DMS114 treated with DMSO at 0.1 percent for 48 hours (cell line): Measurements from ENCODE around the gene MED16.
"Not testable (repeated sequence)": the region's sequence is repeated elsewhere in the genome, so short reads cannot be mapped to it uniquely, and the experiment has no call there.

ENCODE experiments used
- DNase-seq: peaks from one replicate; lab custom pipeline; 2025; ENCODE audit not compliant: unreplicated experiment; lab: John Stamatoyannopoulos, UW

The MED16 gene

DNA sequence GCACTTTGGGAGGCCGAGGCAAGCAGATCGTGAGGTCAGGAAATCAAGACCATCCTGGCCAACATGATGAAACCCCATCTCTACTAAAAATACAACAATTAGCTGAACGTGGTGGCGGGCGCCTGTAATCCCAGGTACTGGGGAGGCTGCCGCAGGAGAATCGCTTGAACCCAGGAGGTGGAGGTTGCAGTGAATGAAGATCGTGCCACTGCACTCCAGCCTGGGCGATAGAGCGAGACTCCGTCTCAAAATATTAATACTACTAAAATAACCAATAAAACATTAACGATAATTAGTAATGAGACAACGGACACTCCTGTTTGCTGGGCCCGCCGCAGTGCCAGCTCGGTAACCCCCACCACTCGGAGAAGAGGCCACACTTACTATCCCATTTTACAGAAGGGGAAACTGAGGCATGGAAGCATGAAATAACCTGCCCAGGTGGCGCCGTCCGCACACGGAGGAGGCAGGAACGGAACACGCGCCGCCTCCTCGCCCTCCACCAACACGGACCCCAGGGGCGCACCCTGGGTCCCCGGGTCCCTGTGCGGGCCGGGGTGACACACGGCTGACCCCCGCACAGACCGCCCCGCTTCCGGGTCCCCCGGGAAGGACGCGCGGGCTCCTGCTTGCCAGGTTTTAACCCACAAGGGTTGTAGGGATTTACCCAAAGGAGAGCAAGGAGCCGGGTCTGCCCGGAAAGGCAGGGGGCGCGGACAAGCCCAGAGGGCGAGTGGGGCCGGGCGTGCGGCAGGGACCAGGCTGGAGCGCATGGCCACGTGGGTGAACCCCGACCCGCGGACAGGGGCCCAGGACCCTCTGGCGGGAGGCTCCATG lies 18.4 kb upstream of the MED16 start:
- no peak for DNase-seq

DNA sequence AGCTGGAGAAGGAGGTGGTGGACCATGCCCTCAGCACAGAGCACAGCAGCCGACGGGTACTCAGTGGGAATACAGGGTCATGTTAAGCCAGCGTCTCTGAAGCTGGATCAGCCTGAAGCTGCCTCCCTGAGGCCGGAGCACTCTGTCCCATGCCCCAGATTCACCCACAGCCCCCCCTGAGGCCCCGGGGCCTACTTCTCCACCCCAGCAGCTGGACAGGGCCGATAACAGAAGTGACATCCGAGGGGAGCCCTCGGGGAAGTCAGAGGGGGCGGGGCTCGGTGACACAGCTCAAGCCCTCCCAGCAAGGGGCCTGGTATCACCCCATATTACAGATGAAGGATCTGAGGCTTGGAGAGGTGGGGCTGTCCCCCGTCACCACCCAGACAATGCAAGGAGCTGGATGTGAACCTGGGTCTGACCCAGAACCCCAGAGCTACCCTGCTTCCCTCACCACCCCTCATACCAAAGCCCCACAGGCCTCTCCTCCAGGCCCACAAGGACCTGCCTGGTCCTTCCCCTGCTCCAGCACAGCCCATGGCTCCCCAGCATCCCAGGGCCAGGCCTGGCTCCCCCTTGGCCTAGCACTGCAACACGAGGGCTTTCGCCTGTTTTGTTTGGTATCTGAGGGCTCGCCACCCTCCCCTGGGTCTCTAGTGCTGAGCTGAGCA lies 14.3 kb upstream of the MED16 start:
- DNase-seq = no peak

DNA sequence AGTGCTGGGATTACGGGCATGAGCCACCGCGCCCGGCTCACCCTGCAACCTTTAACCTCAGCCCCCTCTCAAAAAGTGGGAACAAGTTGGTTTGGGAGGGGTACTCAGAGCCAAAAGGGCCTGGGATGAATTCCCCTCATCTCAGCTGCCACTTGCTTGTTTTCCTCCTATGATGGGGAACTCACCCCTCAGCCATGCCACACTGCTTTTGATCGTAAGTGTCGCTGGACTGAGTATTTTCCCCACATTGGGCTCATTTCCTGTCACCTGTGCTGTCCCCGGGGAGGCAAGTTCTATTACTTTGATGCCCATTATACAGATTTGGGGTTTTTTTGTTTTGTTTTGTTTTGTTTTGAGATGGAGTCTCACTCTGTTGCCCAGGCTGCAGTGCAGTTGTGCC lies 13.5 kb upstream of the MED16 start:
- DNase-seq = no peak

GRCh38 chr19:904545-904944 lies 11.6 kb upstream of the MED16 start:
- no peak for DNase-seq

GRCh38 chr19:903266-903797 lies 10.3 kb upstream of the MED16 start:
- DNase-seq = no peak

- no peak for DNase-seq
Measured at GRCh38 chr19:902446-903226, 9.6 kb upstream of the MED16 start.

GRCh38 chr19:902093-902370 lies 9.0 kb upstream of the MED16 start:
- no peak for DNase-seq

DNA sequence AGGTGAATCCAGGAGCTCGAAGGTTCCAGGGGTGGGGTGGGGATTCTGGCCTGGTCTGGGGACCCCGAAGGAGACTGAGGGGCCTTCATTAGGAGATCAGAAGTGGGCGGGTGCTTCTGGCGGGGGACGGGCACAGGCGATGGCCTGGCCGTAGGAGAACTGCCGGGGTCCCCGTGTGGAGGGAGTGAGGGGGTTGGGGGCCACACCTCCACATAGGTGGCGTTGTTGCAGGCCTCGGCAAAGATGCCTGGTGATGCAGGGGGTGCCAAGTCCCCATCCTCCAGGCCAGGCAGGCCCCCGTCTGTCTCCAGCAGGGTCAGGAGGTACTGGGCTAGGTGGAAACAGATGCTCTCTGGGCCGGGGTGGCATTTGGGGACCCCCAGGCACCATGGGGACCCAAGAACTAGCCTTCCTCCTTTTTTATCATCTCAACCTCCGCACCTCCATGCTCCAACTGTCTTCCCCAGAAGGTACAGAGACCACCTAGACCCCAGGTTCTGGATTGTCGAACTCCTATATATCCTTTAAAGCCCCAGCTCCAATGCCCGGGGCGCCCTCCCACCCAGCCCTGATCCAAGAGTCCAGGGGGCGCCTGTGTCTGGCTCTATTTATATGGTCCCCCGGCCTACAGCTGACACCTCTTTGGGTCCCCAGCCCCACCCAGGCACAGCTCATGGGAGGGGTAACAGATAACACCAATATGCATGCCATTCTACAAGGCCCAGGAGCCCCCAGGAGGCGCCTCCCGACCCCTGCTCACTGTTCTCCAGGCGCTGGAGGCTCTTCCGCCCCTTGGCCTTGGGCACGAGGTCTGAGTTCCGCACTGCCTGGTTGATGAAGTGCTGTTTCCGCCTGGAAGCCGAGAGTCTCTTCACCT lies 8.5 kb upstream of the MED16 start:
- DNase-seq = no peak

DNA sequence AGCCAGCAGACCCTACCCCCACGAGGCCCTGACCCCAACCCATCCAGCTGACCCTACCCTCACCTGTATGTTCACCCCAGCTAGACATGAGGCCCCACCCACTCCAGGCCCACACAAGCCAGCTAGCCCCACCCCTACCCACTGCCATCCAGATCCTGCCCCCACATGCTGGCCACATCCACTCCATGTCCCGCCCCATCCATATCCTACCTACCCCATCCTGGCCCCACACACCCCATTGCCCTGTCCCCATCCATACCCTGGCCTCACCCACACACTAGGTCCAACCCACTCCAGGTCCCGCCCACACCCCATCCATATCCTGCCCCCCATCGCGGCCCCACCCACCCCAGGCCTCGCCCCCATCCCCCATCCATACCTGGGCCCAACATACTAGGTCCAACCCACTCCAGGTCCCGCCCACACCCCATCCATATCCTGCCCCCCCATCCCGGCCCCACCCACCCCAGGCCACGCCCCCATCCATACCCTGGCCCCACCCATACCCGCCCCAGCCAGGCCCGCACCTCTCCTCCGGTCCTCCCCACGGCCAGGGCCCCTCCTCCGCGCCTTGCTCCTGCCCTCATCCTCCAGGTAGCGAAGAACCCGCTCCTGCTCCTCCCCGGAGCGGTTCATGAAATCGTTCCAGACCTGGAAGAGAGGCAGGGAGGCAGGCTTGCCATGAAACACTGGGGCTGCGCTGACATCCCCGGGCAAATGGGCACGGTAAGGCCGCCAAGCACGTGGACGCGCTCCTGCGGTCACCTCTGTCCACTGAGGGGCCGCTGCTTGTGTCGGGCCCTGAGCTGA lies 7.5 kb upstream of the MED16 start:
- no peak for DNase-seq

DNA sequence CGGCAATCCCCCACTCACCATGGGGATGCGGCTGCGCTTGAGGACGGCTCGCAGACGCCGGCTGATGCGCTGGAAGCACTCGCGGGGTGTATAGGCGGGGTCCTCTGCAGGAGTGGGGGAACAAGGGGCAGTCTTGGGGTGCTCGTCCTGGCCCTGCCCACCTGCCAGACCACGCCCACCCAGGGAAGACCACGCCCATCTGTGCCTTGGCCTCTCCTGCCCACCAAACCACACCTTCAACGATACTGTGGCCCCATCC lies 7.0 kb upstream of the MED16 start:
- DNase-seq = no peak

GRCh38 chr19:899336-900042 lies 6.5 kb upstream of the MED16 start:
- DNase-seq = no peak

- DNase-seq = no peak
Measured at GRCh38 chr19:898663-899062, 5.7 kb upstream of the MED16 start.

DNA sequence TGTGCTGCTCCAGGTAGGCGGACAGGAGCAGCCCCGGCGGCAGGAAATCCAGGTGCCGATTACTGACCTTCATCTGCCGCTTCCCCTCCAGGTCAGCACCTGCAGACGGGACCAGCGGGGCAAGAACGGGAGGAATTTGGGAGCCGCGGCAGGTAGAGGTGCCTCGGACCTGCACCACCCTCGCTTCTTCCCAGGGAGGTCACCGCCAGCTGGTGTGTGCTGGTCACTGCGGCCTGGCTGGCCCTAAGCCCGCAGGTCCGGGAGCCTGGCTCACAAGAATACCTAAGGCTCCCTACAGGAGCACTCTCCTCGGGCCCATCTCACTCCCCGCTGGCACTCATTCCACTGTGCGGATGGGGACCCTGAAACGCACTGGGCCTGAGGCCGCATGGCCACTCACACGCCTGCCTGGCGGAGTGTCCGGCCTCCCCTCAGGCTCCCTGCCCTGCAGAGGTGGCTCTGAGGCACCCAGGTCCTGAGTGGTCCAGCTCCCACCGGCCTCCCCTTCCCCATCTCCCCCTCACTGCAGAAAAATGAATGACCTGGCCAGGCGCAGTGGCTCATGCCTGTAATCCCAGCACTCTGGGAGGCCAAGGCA lies 4.6 kb upstream of the MED16 start:
- DNase-seq = no peak

GRCh38 chr19:896999-897398 lies 4.0 kb upstream of the MED16 start:
- no peak for DNase-seq

GRCh38 chr19:896434-896833 lies 3.4 kb upstream of the MED16 start:
- DNase-seq = no peak

- no peak for DNase-seq
Measured at GRCh38 chr19:892243-892893, 619 bp downstream of the MED16 start.

GRCh38 chr19:891421-892200 lies 1.4 kb downstream of the MED16 start:
- DNase-seq = not testable (repeated sequence)

DNA sequence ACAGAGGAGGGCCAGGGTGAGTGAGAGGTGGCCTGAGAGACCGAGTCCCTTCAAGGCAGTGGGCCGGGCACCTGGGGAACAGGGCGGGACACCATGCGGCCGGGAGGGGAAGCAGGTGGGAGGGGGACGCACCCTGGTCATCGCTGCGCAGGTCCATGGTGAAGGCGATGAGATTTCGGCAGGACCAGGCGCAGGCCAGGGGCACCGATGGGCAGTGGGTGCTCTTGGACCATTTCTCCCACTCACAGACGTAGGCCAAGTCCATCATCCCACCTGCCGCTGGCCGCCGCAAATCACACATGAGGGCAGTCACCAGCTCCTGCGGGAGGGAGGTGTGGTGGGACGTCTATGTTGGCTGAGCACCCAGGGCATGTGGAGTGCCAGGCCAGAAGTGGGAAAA lies 2.2 kb downstream of the MED16 start:
- no peak for DNase-seq
